NCI-H1105 (cell line): Measurements from ENCODE around the gene ASB10.

Experiments
- DNase-seq: peaks from one replicate; lab custom pipeline; 2025; lab: John Stamatoyannopoulos, UW

The ASB10 gene

GRCh38 chr7:151187409-151188251, 580 bp upstream of the ASB10 start:
- DNase-seq: no peak

- no peak for DNase-seq
Observed at GRCh38 chr7:151185762-151186639, 1.0 kb downstream of the ASB10 start.

DNA sequence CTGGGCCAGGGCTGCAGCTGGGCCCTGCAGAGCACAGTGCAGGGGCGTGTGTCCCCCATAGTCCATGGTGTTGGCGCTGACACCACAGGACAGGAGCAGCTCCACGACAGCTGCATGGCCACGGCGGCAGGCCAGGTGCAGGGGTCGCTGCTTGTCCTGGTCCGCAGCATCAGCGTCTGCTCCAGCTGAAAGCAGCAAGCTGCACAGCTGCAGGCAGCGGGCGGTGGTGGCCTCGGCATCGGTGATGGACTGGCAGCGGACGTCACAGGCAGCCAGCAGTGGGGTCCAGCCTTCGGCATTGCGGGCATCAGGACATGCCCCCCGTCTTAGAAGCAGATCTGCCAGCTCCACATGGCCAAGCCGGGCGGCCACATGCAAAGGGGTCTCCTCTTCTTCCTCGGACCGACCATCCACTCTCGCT, 6.0 kb downstream of the ASB10 start:
- DNase-seq: no peak

DNA sequence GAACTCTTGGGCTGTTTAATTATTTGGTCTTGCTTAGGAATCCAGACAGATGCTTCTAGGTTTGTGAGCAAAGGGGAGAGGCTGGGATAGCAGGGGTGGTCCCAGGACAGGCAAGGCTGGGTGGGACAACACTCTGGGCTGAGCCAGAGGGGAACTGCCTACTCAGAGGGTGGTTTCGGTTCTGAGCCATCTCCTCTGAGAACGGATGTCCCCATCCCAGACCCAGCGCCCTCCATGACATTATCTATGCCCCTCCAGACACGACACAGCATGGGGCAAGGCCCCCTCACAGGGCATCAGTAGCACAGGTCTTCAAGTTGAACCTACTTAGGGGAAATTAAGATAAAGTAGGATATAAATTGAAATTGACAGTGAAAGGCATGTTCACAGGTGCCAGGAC, 7.1 kb downstream of the ASB10 start:
- DNase-seq: no peak

GRCh38 chr7:151179287-151179860, 7.7 kb downstream of the ASB10 start:
- DNase-seq: no peak

DNA sequence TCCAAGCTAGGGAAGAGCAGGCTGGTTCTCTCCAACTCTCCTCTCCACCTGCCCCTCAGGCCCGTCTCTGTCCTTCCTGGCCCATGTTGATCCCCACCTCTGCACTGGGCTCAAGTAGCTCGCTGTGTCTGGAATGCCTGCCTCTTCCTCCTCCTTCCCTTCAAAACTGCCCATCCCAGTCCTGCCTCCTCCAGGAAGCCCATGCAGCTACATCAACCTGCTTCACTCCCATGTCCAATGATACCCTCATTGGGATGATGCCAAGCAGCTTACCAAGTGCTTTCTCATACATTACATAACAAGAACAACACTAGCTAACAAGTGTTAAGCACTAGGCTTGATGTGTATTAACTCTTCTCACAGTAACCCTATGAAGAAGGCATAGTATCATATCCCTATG, 8.2 kb downstream of the ASB10 start:
- DNase-seq: no peak

DNA sequence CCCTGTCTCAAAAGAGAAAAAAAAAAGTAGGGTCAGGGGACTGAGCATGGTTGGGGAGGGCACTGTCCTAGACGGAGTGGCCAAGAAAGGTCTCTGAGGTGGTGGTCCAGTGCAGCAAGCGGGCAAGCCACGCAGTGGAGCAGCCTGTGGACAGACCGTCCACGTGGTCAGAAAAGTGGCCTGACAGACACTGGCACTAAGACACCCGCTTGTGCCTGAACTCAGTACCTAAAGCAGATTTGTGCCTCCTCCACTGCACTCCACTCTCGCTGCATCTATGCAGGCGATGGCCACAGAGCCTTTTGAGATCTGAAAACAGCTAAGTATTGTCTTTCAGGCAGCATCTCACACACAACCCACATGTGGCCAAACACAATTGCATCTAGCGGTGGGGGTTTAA, 8.8 kb downstream of the ASB10 start:
- no peak for DNase-seq

GRCh38 chr7:151177310-151177709, 9.7 kb downstream of the ASB10 start:
- DNase-seq: no peak

DNA sequence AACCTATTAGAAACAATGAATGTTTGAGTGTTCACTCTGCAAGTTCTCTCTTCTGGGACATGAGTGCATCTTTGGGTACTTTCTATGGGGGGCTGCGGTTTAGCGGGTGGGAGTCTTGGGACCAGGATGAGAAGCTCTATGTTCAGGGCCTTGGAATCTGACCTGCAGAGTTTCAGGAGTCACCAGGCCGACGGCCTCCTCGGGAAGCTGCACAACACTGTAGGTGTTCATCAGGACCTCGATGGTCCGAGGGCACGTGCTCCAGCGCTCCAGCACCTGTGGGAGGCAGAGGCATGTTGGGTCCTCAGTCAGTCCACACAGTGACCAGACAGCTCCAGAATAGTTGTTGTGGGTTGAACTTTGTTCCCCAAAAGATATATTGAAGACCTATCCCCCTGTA, 10.6 kb downstream of the ASB10 start:
- no peak for DNase-seq

DNA sequence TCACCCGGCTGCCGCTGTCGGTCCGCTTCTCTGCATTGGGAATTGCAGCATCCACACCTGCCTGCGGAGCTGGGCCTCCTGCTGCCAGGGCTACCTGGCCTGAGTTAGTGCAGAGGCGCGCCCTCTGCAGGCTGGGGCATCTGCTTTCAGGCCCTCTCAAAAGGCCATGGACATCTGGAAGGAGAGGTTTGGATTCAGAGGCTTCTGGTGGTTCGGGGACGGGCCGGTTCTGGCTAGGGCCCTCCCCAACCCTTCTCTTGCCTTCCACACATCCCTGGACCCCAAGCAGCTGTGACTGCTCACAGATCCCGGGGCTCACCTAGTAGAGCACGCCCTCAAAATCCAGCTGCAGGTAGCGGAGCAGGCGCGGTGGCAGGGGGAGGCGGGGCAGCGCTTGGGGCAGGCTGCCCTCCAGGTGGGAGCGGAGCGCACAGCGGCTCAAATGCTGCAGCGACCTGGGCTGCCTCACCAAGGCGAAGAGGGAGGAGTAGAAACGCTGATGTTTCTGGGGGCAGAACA, 11.2 kb downstream of the ASB10 start:
- no peak for DNase-seq

- no peak for DNase-seq
Observed at GRCh38 chr7:151175047-151175792, 11.8 kb downstream of the ASB10 start.

- no peak for DNase-seq
Observed at GRCh38 chr7:151174246-151175046, 12.6 kb downstream of the ASB10 start.

GRCh38 chr7:151173386-151174245, 13.4 kb downstream of the ASB10 start:
- DNase-seq: no peak

- DNase-seq: peak; percentile 50
Observed at GRCh38 chr7:151172273-151173141, 14.5 kb downstream of the ASB10 start.

- DNase-seq: no peak
Observed at GRCh38 chr7:151168787-151169162, 18.3 kb downstream of the ASB10 start.

DNA sequence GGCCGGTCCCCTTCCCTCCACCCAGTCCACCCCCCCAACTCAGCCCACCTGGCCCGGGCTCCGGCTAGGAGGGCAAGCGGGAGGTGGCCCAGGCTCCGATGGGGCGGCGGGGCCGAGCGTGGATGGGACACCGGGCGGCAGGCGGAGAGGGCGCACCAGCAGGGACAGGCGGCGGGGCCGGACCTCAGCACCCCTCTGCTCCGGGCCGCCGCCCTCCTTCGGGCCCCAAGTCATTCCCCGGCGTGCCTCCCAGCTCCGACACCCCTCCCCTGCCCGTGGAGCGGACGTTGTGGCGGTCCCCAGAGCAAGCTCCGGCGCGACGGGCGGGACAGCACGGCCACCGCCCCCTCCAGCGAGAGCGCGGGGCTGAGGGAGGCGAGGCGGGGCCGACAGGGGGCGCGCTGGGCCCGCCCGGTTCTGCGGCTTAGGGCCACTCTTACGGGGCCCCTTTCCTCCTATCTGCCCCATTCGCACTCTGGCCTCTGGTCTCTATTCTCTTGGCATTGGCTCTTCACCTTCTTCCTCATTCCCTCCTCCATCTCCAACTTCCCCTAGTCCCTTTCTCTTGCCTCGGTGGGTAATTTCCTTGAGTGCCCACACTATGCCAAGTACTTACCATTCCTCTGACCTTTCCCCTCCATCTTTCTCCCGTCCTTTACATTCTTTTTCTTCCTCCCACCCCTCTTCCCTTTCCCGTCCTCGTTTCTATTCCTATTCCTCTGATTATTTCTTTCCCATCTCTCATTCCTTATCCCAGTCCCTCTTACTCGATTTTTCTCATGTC, 18.9 kb downstream of the ASB10 start:
- peak; percentile 7 for DNase-seq

- peak; percentile 28 for DNase-seq
Observed at GRCh38 chr7:151167197-151167961, 19.7 kb downstream of the ASB10 start, which contains the start of gene GBX1. Gene GBX1, minus strand, starts transcription at chr7:151167694. Its CDS starts 146 bp downstream, at chr7:151167548.
